B cell (primary cell): Measurements from ENCODE around the gene RFTN2. TPM values are rescaled to one million over a fixed set of nuclear protein-coding genes. Genes with fewer than 3 reads are reported as not detected.
"Not testable (repeated sequence)": the region's sequence is repeated elsewhere in the genome, so short reads cannot be mapped to it uniquely, and the experiment has no call there.

Source experiments
- ATAC-seq: fragments of 200-7000 bp; cut with Tn5 transposase; one replicate; pipeline ENCODE4 v1.10.0; 2021; ENCODE audit warnings: low read depth, mild to moderate bottlenecking, moderate number of reproducible peaks, moderate library complexity
- CTCF ChIA-PET: fragments of 350-600 bp; sonication (Branson Sonifier 250); formaldehyde crosslinking; loops from one replicate; lab custom pipeline; 2021; ENCODE audit warnings: antibody characterized with exemption, inconsistent platforms; lab: Charles Lee
- POLR2A ChIA-PET: fragments of 350-600 bp; sonication (Branson Sonifier 250); formaldehyde crosslinking; loops from one replicate; lab custom pipeline; 2021; ENCODE audit warnings: antibody characterized with exemption; lab: Charles Lee
- DNase-seq: peaks from one replicate; pipeline ENCODE4 v3.0.0; 2013
- H2AFZ ChIP-seq: 2 replicates; pipeline ENCODE4 v1.6.1; 2012; ENCODE audit warnings: mild to moderate bottlenecking, low read depth, low read length; ENCODE audit not compliant: insufficient read depth, poor library complexity, severe bottlenecking
- H3K27ac ChIP-seq, 2 donors: 1 replicate in 1 of 2; 2 replicates in 1 of 2; pipeline ENCODE4 v1.5.1; 2012 to 2013; ENCODE audit warnings: low read length in 2 of 2, mild to moderate bottlenecking in 2 of 2, moderate library complexity in 1 of 2
- H3K27me3 ChIP-seq, 4 experiments: fragments of 200-600 bp in 1 of 4; sonication (generic) in 1 of 4; replicated peaks in 1 of 4; 1 replicate in 2 of 4; 2 replicates in 2 of 4; pipeline versions ENCODE4 v1.6.1 to v1.7.0; 2013 to 2016; ENCODE audit warnings: low read length in 3 of 4, mild to moderate bottlenecking in 2 of 4, mixed read lengths in 1 of 4, moderate library complexity in 1 of 4; ENCODE audit not compliant: insufficient read depth in 4 of 4, control insufficient read depth in 3 of 4; ENCODE audit errors: control extremely low read depth in 1 of 4
- H3K36me3 ChIP-seq, 2 experiments: replicated peaks in 1 of 2; 1 replicate in 1 of 2; 2 replicates in 1 of 2; pipeline versions ENCODE4 v1.6.1 to v1.7.1; 2013; ENCODE audit warnings: low read length in 1 of 2; ENCODE audit not compliant: insufficient read depth in 2 of 2, control insufficient read depth in 1 of 2; ENCODE audit errors: control extremely low read depth in 1 of 2, extremely low read depth in 1 of 2
- H3K4me1 ChIP-seq, 2 donors: fragments of 200-600 bp in 1 of 2; sonication (generic) in 1 of 2; 1 replicate in 1 of 2; 2 replicates in 1 of 2; pipeline versions ENCODE4 v1.5.1 to v1.6.1; 2013 to 2017; ENCODE audit warnings: low read length in 2 of 2; ENCODE audit not compliant: control insufficient read depth in 2 of 2, insufficient read depth in 2 of 2
- H3K4me2 ChIP-seq: replicated peaks from 2 replicates; pipeline ENCODE3; 2012; ENCODE audit warnings: mild to moderate bottlenecking, low read depth, low read length; ENCODE audit not compliant: poor library complexity, severe bottlenecking
- H3K4me3 ChIP-seq, 5 experiments: fragments of 200-600 bp in 1 of 5; sonication (generic) in 1 of 5; 1 replicate in 3 of 5; 2 replicates in 2 of 5; pipeline versions ENCODE4 v1.5.1 to v1.7.0; 2011 to 2016; ENCODE audit warnings: low read length in 4 of 5, mild to moderate bottlenecking in 4 of 5, low read depth in 2 of 5, control low read depth in 1 of 5, moderate library complexity in 1 of 5; ENCODE audit not compliant: insufficient read depth in 1 of 5; ENCODE audit errors: control extremely low read depth in 1 of 5, extremely low read depth in 1 of 5
- H3K79me2 ChIP-seq: fragments of 200-600 bp; sonication (generic); one replicate; pipeline ENCODE4 v1.6.0; 2016; ENCODE audit warnings: low read length; ENCODE audit not compliant: control insufficient read depth, insufficient read depth
- H3K9ac ChIP-seq: fragments of 200-600 bp; sonication (generic); 2 replicates; pipeline ENCODE4 v1.6.1; 2017; ENCODE audit warnings: mild to moderate bottlenecking, low read length, moderate library complexity
- H3K9me3 ChIP-seq, 3 donors: one replicate each; pipeline versions ENCODE4 v1.6.1 to v1.7.1; 2013; ENCODE audit warnings: low read length in 2 of 3; ENCODE audit not compliant: control insufficient read depth in 2 of 3, insufficient read depth in 1 of 3; ENCODE audit errors: control extremely low read depth in 1 of 3
- H4K20me1 ChIP-seq: 2 replicates; pipeline ENCODE4 v1.6.0; 2012; ENCODE audit warnings: mild to moderate bottlenecking, low read length; ENCODE audit not compliant: insufficient read depth, control insufficient read depth, poor library complexity, severe bottlenecking
- H3K27ac Mint-ChIP-seq: one replicate; pipeline ENCODE4 v1.8.0; 2021; ENCODE audit warnings: mixed read lengths
- H3K27me3 Mint-ChIP-seq: one replicate; pipeline ENCODE4 v1.8.0; 2021; ENCODE audit warnings: mixed read lengths
- H3K4me1 Mint-ChIP-seq: one replicate; pipeline ENCODE4 v1.8.0; 2021; ENCODE audit warnings: mixed read lengths
- H3K4me3 Mint-ChIP-seq: one replicate; pipeline ENCODE4 v1.8.0; 2021; ENCODE audit warnings: mixed read lengths
- H3K9me3 Mint-ChIP-seq: one replicate; pipeline ENCODE4 v1.8.0; 2022; ENCODE audit warnings: mixed read lengths; ENCODE audit not compliant: insufficient read depth
- CTCF ChIP-seq: fragments of 200-600 bp; IDR thresholded peaks from one replicate; pipeline ENCODE4 v1.8.0; 2022; ENCODE audit warnings: antibody characterized with exemption, mild to moderate bottlenecking
- EZH2 ChIP-seq: IDR thresholded peaks from 2 replicates; pipeline ENCODE4 v1.6.1; 2012; ENCODE audit warnings: borderline replicate concordance, low read depth, mild to moderate bottlenecking, moderate library complexity, low read length; ENCODE audit not compliant: insufficient read depth, poor library complexity, severe bottlenecking
- WGBS: methylation state at CpG from one replicate; pipeline ENCODE4 v1.1.5; 2013; ENCODE audit warnings: missing lambda C conversion rate; ENCODE audit not compliant: insufficient coverage; 5-methylcytosine and 5-hydroxymethylcytosine counted together
- intact Hi-C: fragments of 100-400 bp; cut with micrococcal nuclease; formaldehyde crosslinking; loops from one replicate; pipeline ENCODE4 v1.10.0; 2022
- polyA plus RNA-seq: library from polyadenylated mRNA; depleted of rRNA; stranded (reverse); fragments of >200 nt; gene quantifications from 2 replicates; pipeline ENCODE4 v1.2.3, GENCODE V29; 2012
- total RNA-seq, 2 donors: library from RNA; stranded (reverse); fragments of 120-200 nt in 1 of 2; gene quantifications; 1 replicate in 1 of 2; 2 replicates in 1 of 2; pipeline versions ENCODE4 v1.2.3 to v1.2.4, GENCODE V29; 2013 to 2022

The RFTN2 gene
- total and polyA plus RNA-seq, 2 donors (not counting 1 experiment from before 2014, with no cell fraction given): not detected

DNA sequence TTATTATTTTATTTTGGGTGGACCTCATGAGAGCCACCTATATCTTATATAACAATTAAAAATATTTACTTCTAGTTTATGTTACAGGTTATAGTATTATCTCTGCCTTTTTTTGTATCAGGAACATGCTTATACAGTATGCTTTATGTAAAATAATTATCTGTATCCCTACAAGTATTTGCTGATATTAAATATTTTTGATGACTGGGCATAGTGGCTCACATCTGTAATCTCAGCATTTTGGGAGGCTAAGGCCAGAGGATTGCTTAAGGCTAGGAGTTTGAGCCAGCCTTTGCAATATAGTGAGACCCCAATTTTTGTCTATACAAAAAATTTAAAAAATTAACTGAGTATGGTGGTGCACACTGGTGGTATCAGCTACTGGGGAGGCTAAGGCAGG, 119.9 kb downstream of the RFTN2 start:
- Histone ChIP-seq H3K9me3 (no peaks in the 10 kb centered on the region), H3K79me2 (no peaks in the 10 kb centered on the region), H4K20me1 (no peaks in the 10 kb centered on the region), H3K4me2 (no peak overlapping the region), H3K4me3 (no peak overlapping the region), H3K27me3 (no peaks in the 10 kb centered on the region), H2AFZ (no peak overlapping the region), H3K9ac (no peak overlapping the region), H3K27ac (no peak overlapping the region), H3K36me3 (peaks cover 2 to 17% of the 10 kb centered on the region in 2 experiments), H3K4me1 (no peaks in the 10 kb centered on the region)
- no peak for TF ChIP-seq CTCF
- no peak for TF ChIP-seq EZH2
- ChIA-PET CTCF (no interaction called here), POLR2A (no interaction called here)
- Mint-ChIP-seq H3K4me1 (no peaks in the 10 kb centered on the region), H3K27ac (no peak overlapping the region), H3K9me3 (no peaks in the 10 kb centered on the region), H3K4me3 (no peak overlapping the region), H3K27me3 (no peaks in the 10 kb centered on the region)
- DNase-seq (no peak), ATAC-seq (no peak)
- intact Hi-C loops: no loop called here

GRCh38 chr2:197551260-197551659, 124.1 kb downstream of the RFTN2 start:
- POLR2A ChIA-PET, H2AFZ ChIP-seq, H3K79me2 ChIP-seq, CTCF ChIA-PET, H3K9ac ChIP-seq, H3K4me3 ChIP-seq, H3K27me3 Mint-ChIP-seq, H3K27ac ChIP-seq, ATAC-seq, H3K4me1 ChIP-seq, H3K9me3 Mint-ChIP-seq, H3K27me3 ChIP-seq, intact Hi-C loops, H3K4me2 ChIP-seq, H3K4me3 Mint-ChIP-seq, H3K27ac Mint-ChIP-seq, H3K9me3 ChIP-seq, H3K4me1 Mint-ChIP-seq, DNase-seq: not testable (repeated sequence)
- H4K20me1 ChIP-seq: peaks cover 17% of the 10 kb centered on the region
- H3K36me3 ChIP-seq: peaks cover 7 to 44% of the 10 kb centered on the region in 2 experiments
- WGBS: 100% methylated on average over 2 of the region's 2 CpGs
